NCI-H510A (cell line): Measurements from ENCODE around the gene LCLAT1.
"Not testable (repeated sequence)": the region's sequence is repeated elsewhere in the genome, so short reads cannot be mapped to it uniquely, and the experiment has no call there.

Experiments
- DNase-seq: peaks from one replicate; lab custom pipeline; 2025; lab: John Stamatoyannopoulos, UW

The LCLAT1 gene

DNA sequence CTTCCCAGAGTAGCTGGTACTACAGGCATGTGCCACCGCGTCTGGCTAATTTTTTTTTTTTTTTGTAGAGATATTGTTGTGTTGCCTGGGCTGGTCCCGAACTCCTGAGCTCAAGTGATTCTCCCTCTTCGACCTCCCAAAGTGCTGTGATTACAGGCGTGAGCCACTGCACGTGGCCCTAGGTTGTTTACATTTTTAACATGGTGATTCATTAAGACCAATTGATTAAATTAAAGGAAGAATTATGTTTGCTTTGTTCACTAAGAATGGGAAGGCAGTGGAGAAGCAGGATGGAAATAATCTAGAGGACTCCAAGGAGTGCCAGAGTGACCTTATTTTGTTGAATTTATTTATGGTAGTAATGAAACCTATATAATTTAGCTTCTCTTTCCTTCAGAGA is 7.5 kb downstream of the LCLAT1 start:
- no peak for DNase-seq

DNA sequence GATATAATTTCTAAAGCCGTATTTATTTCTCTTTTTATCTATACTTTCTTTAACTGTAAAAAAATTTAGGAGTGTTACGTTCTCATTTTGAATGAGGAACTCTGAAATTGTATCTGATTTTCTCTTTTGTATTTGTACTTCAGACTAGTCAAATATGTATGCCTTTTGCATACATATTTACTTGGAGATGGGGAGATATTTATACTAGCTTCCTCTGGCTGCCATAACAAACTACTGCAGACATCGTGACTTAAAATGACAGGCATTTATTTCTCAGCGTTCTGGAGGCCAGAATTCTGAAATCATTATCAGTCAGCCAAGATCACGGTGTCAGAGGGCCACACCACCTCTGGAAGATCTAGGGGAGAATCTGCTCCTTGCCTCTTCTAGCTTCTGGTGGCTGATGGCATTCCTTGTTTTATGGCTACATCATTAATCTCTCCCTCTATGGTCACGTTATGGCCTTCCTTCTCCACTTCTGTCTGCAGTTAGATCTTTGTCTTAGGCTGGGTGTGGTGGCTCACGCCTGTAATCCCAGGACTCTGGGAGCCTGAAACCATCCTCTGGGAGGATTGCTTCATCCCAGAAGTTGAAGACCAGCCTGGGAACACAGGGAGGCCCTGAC is 8.2 kb downstream of the LCLAT1 start:
- no peak for DNase-seq

DNA sequence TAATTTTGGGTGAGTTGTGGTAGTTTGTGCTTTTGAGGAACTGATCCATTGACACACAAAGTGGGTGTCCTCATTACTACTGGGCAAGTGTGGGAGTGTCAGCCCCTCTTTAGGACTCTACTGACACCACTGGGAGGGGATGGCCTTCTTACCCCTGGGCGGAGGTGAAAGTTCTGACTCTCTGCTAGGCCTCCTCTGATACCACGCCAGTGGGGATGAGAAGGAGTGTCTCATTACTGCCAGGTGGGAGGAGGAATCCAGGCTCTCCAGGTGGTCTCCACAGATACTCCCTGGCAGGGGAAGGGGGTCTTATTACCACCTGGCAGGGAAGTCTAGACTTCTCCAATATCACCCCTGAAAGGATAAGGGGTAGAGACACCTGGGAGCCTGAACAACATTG is 9.1 kb downstream of the LCLAT1 start:
- no peak for DNase-seq

DNA sequence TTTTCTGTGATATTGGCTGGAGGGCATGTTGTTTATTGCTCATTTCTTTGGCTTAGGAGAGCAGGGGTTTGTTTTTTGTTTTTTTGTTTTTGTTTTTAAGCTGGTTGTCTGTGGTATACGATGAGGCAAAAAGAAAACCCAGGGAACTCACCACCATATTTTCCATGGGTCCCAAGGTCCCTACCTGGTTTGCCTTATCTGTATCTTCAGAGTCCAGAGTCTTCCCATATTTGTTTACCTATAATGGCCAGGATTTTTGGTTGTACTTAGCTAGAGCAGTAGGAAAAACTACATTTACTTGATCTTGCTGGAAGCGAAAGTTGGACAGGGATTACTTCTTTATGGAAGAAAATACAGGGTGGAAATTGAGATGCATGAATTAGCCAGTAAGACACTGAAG is 9.5 kb downstream of the LCLAT1 start:
- DNase-seq = no peak

DNA sequence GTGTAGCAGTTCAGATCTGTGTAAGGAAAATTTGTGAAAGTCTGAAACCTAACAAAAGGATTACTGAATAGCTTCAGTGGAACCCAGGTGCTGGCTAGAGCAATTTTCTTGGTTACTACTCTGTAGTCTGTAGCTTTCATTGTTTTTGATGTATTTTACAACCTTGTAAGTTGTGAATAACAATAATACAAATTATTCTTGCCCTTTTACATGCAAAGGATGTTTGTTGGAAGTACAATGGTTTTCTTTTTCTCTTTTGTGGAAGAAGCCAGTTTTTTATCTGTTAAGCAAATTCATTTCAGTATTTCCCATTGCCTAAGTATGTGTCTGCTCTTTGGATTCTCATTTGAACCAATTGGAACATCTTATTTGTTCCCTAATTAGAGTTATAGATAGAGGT is 10.2 kb downstream of the LCLAT1 start:
- DNase-seq = no peak

DNA sequence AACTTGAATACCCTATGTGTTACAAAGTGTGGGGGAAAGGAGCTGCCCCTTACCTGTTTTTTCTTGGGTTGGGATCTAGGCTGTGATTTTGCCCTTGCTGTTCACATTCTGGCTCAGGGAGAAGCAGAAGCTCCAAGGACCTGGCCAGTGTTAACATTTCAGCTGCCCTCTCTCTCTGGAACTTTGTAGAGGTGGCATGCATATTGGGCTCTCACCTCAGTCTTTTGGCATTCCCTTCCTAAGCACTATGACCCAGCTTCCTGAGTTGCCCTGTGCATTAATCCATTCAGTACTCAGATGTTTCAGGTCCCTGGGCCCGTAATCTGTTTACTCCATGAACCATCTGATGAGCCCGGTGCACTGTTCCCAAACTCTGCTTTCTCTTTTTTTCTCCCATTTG is 12.1 kb downstream of the LCLAT1 start:
- DNase-seq = no peak

DNA sequence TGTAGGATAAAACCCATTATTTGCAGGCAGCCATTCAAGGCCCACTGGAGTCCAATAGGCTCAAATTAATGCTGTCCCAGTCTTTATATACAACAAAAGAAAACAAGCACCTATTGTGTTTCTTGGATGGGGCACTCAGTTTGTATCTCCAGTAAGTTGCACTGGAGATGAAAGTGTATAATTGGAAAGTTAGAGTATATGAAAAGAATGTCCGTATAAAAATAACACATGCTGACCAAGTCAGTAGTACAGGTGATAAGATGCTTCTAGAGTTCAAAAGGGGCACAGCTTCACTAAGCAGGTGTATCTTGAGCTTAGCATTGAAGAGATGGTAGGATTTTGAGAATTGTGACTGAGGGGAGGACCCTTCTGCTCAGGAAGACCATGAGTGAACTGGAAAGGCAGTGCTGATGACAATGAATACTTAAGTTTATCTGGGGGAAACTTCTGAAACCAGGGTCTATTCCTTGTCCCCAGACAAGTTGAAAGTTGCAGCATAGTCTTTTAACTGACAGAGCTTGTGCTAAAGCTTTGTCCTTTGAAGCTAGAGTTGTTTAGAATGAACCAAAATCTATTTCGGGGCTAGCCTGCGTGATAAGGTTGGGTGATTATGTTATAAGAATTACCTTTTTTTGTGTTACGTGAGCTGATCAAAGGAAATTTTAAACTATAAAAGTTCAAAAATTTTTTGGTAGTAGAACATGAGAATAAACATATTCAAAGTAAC is 15.2 kb downstream of the LCLAT1 start:
- DNase-seq = no peak

DNA sequence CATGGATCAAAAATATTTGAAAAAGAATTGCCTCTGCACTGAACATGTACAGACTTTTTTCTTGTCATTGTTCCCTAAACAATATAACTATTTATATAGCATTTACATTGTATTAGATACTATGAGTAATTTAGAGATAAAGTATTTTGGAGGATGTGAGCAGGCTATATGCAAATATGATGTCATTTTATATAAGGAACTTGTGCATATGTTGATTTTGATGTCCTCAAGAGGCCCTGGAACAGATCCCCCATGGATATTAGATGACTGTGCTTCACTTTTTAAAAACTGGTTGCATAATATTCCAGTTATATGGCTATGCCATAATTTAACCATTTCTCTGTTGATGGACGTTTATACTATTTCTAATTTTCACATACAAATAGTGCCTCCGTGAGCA is 16.5 kb downstream of the LCLAT1 start:
- DNase-seq = no peak

DNA sequence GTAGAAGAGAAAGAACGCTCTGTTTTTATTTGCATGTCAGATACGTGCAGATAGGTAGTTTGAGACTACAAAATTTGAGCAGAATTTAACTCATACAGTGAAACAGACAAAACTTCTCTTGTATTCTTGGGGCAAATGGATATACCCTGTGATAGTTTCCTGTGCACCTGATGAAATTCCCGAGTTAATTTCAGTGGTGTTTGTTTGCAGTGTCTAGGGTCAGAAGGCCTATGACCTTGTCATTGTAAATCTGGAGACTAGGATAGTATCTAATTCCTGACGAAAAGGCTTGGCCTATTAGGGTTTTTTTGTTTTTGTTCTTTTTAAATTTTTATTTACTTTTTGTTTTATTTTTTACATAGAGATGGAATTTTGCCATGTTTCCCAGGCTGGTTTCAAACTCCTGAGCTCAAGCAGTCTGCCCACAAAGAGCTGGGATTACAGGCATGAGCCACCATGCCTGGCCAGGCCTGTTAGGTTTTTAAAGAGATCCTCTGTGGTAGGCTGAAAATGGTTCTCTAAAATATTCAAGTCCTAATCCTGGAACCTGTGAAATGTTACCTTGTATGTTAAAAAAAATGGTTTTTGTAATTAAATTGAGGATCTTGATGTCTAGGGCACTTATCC is 17.6 kb downstream of the LCLAT1 start:
- no peak for DNase-seq

DNA sequence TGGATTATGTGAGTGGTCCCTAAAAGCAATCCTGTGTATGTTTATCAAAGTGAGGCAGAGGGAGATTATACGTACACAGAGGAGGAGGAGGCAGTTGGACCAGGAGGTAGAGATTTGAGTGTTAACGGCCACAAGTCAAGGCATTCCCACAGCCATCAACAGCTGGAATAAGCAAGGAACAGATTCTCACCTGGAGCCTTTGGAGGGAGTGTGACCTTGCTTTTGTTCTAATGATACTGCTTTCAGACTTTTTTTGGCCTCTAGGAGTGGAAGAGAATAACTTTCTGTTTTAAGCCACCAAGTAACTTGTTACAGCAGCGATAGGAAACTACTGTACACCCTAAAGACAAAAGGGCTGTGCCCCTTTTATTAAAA is 18.1 kb downstream of the LCLAT1 start:
- no peak for DNase-seq

DNA sequence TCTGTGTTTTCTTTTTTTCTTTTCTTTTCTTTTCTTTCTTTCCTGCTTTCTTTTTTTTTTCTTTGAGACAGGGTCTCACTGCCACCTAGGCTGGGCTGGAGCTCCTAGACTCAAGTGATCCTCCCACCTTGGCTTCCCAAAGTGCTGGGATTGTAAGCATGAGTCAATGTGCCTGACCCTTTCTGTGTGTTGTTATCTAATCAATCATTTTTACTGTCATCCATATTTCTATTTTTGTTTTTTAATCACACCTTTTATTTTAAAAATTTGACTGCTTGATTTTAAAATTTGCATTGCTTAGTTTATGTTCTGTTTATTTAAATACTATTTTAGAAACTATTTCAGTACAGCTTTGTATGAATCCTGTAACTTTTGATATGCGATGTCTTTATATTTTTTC is 19.2 kb downstream of the LCLAT1 start:
- DNase-seq = no peak

DNA sequence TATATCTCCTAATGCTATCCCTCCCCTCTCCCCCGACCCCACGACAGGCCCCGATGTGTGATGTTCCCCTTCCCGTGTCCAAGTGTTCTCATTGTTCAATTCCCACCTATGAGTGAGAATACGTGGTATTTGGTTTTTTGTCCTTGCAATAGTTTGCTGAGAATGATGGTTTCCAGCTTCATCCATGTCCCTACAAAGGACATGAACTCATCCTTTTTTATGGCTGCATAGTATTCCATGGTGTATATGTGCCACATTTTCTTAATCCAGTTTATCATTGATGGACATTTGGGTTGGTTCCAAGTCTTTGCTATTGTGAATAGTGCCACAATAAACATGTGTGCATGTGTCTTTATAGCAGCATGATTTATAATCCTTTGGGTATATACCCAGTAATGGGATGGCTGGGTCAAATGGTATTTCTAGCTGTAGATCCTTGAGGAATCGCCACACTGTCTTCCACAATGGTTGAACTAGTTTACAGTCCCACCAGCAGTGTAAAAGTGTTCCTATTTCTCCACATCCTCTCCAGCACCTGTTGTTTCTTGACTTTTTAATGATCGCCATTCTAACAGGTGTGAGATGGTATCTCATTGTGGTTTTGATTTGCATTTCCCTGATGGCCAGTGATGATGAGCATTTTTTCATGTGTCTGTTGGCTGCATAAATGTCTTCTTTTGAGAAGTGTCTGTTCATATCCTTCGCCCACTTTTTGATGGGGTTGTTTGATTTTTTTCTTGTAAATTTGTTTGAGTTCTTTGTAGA is 20.2 kb downstream of the LCLAT1 start:
- DNase-seq = not testable (repeated sequence)

DNA sequence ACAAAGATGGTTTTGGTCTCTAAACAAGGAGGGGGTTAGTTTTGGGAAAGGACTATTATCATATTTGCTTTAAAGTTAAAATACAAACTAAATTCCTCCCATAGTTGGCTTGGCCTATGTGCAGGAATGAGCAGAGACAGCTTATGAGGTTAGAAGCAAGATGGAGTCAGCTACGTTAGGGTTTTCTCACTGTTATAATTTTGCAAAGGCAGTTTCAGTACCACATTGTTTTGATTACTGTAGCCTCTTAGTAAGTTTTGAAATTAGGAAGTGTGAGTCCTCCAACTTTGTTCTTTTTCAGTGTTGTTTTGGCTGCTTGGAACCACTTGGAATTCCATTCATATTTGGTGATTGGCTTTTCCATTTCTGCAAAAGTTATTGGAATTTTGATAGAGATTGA is 23.4 kb downstream of the LCLAT1 start:
- DNase-seq = no peak

DNA sequence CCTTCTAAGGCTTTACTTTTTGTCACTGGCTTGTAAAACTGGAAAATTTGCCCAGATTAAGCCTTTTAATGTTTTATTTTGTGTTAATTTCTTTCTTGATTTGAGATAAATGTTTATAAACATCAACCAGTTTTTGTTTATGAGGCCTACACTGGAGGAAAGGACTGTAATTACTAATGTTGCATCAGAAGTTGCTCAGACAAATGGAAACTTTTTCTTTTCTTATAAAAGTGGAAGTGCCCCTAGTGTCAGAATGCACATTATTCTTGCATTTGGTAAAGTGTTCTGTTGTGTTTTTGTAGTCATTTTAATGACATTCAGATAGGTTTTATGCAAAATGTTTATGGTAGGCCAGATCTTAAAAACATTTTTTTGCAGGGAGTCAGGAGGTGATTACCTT is 25.3 kb downstream of the LCLAT1 start:
- no peak for DNase-seq

DNA sequence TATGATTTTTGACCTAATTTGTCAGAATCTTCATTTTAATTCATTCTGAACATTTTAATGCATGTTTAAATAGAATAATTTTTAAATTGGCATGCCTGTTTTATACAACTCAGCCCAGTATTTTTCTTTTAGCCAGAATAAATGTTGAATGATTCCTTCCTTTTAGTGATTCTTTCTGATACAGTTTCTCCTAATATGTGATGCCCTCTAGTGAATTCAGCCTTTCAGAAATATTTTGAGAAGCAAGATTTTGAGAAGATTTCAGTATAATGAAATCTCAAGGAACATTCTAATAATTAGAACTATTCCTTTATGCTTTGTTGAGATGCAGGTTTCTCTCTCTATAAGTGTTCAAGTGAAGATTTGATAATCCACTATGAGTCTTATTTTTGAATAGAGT is 28.5 kb downstream of the LCLAT1 start:
- DNase-seq = no peak

DNA sequence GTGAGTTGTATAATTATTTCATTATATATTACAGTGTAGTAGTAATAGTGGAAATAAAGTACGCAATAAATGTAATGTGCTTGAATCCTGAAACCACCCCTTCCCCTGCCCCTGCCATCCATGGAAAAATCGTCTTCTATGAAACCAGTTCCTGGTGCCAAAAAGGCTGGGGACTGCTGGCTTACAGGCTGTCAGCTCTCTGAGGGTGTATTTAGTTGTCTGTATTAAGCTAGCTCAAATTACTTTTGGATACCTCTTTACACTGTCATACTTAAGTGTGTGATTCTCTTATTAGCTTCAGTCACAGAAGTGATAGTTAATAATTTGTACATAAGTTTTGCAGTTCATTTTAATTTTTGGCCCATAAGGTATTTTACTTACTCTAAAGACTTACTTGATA is 29.6 kb downstream of the LCLAT1 start:
- DNase-seq = no peak

DNA sequence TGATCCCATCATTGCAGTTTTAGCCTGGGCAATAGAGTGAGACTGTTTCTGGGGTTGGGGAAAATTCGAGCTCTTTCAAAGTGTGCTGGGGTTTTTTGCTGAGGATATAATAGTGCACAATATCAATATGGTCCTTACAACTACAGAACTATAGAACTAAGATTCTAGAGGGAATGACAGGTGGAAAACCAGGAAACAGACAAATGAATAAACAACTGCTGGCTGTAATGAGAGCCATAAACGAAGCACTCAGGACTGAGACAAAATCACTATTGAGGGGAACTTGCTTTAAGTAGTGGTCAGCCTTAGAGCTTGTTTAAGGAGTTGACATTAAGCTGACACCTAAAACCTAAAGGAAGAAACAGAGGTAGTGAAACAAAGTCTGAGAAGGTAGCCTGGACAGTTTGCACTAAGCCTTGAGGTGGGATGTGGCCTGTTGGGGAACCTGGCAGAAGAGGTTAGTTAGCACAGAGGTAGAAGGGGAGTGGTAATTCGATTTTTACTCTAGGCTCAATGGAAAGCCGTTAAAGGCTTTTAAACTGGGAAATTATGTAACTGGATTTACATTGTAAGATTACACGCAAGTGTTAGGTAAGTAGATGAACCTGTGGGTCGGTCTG is 33.8 kb downstream of the LCLAT1 start:
- no peak for DNase-seq

DNA sequence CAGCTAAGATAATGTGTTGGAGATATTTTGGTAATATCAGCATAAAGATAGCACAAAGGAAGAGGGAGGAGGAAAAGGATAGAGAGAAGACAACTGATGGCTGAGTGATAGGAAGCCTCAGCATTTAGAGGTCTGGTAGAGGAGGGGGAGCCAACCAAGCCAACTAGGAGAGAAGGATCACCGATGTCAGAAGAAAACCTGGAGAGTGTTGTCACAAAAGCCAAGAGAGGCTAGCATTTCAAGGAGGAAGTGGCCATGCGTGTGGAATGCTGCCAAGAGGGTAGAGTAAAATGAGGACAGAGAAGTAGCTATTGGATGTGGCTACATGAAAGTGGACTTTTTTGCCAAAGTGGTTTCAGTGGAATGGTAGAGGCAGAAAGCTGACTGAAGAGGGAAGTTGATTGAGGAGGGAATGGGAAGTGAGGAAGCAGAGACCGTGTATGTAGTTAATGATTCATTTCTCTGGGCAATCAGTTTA is 34.3 kb downstream of the LCLAT1 start:
- no peak for DNase-seq

DNA sequence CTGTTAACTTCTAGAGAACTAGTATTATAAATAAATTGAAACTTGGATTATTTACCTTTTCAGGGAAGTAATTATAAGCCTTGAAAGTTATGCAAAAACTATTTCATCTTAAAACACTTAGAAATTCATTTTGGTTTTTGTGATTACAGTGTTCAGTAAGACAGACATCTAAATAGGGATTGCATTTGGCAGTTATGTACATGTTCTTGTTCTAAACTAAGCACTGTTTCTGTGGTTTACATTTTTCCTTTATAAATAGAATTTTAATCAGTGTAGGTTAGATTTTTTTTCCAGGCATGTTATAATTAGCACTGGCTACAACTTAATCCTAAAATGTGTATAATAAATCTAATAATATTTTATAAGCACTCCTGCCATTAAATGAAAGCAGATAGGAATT is 35.0 kb downstream of the LCLAT1 start:
- DNase-seq = no peak

DNA sequence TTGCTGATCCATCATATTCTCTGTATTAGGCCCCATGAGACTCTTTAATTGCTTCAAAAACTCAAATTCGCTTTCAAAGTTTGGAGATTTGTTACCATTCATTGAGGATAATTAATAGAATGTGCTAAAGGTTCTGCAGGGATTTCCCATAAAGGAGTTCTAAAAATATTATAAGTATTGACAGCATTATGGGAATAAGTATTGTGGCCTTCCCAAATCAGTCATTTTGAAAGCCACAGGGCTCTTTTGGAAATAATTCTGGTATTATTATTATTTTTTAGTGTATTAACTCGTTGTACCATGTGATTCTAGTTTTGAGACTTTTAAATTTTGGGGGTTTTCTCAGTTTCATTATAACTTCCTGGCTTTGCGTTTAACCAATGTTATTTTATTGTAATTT is 37.1 kb downstream of the LCLAT1 start:
- no peak for DNase-seq

DNA sequence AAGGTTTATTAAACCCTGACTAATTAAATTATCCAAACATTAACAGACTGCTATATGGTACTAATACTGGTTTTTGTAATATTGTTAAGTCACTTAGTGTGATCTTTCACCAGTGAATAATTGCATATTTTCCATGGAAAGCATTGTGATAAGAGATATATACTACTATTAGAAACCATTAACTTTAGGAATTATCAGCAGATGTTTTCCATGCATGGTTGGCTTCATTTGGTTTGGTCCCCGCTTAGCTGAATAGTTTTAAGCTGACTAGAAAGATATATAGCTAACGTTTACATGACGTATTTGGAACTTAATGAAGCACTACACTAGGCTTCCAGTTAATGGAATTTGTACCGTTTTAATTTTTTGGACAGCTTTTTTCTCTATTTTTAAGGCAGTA is 37.9 kb downstream of the LCLAT1 start:
- DNase-seq = no peak

DNA sequence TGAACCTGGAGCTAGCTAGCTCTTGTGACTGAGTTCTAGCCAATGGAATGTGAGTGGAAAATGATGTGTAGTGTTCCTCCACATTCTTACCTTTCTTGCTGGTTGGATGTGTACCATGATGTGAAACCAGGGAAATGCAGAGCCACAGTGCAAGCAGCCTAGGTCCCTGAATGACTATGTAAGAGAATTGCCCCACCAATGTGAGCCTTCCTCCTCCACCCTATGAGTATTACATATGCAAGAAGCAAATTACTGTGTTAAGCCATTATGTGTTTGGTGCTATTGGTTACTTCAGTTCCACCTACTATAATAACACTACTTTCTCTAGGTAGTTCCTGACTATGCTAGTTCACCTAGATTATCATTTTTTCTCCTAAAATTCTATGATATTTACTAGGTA is 39.6 kb downstream of the LCLAT1 start:
- no peak for DNase-seq
